Putamen (tissue), 1 donor: Measurements from ENCODE around the gene KLK5.
"Not testable (repeated sequence)": the region's sequence is repeated elsewhere in the genome, so short reads cannot be mapped to it uniquely, and the experiment has no call there.

Experiments
- DNase-seq: peaks from one replicate; pipeline ENCODE4 v3.0.0-alpha.2; 2016; ENCODE audit warnings: low spot score

The KLK5 gene

GRCh38 chr19:50921426-50922316 lies 31.2 kb downstream of the KLK5 start:
- no peak for DNase-seq

- no peak for DNase-seq
These were observed 36.8 kb downstream of the KLK5 start for GRCh38 chr19:50916069-50916468.

GRCh38 chr19:50912727-50913716 lies 39.8 kb downstream of the KLK5 start:
- DNase-seq = no peak

- no peak for DNase-seq
These were observed 40.7 kb downstream of the KLK5 start for GRCh38 chr19:50912102-50912599.

- no peak for DNase-seq
These were observed 41.4 kb downstream of the KLK5 start, which contains the start of gene KLK4 for GRCh38 chr19:50911206-50912101. Gene KLK4 (minus strand): TSS chr19:50911395. CDS start chr19:50910738, 657 bp downstream.

GRCh38 chr19:50910722-50911121 lies 42.1 kb downstream of the KLK5 start:
- DNase-seq = no peak

GRCh38 chr19:50909240-50910070 lies 43.4 kb downstream of the KLK5 start:
- DNase-seq = no peak

- DNase-seq = no peak
These were observed 44.5 kb downstream of the KLK5 start for GRCh38 chr19:50908336-50908735.

GRCh38 chr19:50906217-50906616 lies 46.6 kb downstream of the KLK5 start:
- DNase-seq = no peak

GRCh38 chr19:50902640-50903039 lies 50.2 kb downstream of the KLK5 start:
- no peak for DNase-seq

GRCh38 chr19:50899569-50899968 lies 53.3 kb downstream of the KLK5 start:
- DNase-seq = no peak

GRCh38 chr19:50898018-50898417 lies 54.8 kb downstream of the KLK5 start:
- no peak for DNase-seq

GRCh38 chr19:50897612-50898011 lies 55.2 kb downstream of the KLK5 start:
- DNase-seq = no peak

GRCh38 chr19:50897191-50897607 lies 55.6 kb downstream of the KLK5 start:
- DNase-seq = no peak

GRCh38 chr19:50896591-50897190 lies 56.1 kb downstream of the KLK5 start:
- DNase-seq = no peak

GRCh38 chr19:50896089-50896590 lies 56.7 kb downstream of the KLK5 start:
- not testable (repeated sequence) for DNase-seq

- no peak for DNase-seq
These were observed 58.1 kb downstream of the KLK5 start for GRCh38 chr19:50894478-50895356.
